Vagina (tissue), 2 donors: ENCODE results near the gene USP32.

Experiments
- POLR2A ChIP-seq, 2 donors: fragments of 450-650 bp; IDR thresholded peaks; one replicate each; pipeline ENCODE4 v1.6.1; 2017; ENCODE audit warnings: antibody characterized with exemption in 2 of 2, mild to moderate bottlenecking in 2 of 2, moderate library complexity in 2 of 2
- TF ChIP-seq, protein P1 (sequence below), 3 experiments: fragments of 450-650 bp in 2 of 3; fragments of 200-600 bp in 1 of 3; sonication (generic) in 1 of 3; IDR thresholded peaks; one replicate each; pipeline ENCODE4 v1.5.1; 2017 to 2019; ENCODE audit warnings: antibody characterized with exemption in 3 of 3, mild to moderate bottlenecking in 2 of 3, moderate library complexity in 2 of 3

DNA sequence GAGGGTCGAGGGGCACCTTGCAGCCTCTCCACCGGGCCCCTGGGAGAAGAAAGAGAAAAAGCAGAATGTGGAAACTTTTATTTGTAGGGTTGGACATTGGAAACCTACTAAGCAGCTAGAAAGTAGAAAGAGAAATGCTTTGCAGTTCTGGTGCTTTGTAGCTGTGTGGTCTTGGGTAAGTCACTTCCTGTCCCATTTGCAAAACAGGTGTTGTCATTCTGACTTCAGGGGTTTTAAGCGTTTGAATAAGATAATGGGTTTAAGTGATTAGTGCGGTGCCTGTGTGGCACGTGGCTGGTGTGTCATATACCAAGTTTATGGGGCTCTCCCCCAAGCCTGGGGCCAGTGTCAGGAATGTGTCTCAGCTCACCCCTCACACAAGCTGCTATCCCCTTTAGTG is 240.6 kb downstream of the USP32 start:
- TF ChIP-seq, protein P1, sequence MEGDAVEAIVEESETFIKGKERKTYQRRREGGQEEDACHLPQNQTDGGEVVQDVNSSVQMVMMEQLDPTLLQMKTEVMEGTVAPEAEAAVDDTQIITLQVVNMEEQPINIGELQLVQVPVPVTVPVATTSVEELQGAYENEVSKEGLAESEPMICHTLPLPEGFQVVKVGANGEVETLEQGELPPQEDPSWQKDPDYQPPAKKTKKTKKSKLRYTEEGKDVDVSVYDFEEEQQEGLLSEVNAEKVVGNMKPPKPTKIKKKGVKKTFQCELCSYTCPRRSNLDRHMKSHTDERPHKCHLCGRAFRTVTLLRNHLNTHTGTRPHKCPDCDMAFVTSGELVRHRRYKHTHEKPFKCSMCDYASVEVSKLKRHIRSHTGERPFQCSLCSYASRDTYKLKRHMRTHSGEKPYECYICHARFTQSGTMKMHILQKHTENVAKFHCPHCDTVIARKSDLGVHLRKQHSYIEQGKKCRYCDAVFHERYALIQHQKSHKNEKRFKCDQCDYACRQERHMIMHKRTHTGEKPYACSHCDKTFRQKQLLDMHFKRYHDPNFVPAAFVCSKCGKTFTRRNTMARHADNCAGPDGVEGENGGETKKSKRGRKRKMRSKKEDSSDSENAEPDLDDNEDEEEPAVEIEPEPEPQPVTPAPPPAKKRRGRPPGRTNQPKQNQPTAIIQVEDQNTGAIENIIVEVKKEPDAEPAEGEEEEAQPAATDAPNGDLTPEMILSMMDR (IDR thresholded peaks at IDR 0.05), result no peak
- no peak for TF ChIP-seq POLR2A (IDR thresholded peaks at IDR 0.05)
